ENCODE data around the gene CCDC149. TPM values are rescaled to one million over a fixed set of nuclear protein-coding genes. Genes with fewer than 3 reads are reported as not detected.

The CCDC149 gene
- 10 to 100 TPM; 21.8 to 24.6 TPM for total RNA-seq
- 10 to 100 TPM; 18.8 to 26.1 (median 21.8) TPM for polyA plus RNA-seq (ENCODE audit: insufficient read length in 6 of 6)
- long read RNA-seq, donor 1, transcript CCDC149-204 (12 exons, 3,869 nt), result major isoform, 5 of 6 reads
- long read RNA-seq, donor 1, partial matches to known transcripts, result 0 of 6 reads
- long read RNA-seq, donor 1, other reads (novel, unspliced or antisense), result 0 of 6 reads
- long read RNA-seq, donor 2, partial matches to known transcripts, result 0 of 2 reads
- long read RNA-seq, donor 2, other reads (novel, unspliced or antisense), result 0 of 2 reads
- long read RNA-seq, donor 3, result 0 reads
- long read RNA-seq, donor 4, result 0 reads
- long read RNA-seq, donor 5, partial matches to known transcripts, result 0 of 1 reads
- long read RNA-seq, donor 5, other reads (novel, unspliced or antisense), result 0 of 1 reads
- long read RNA-seq, donor 6, partial matches to known transcripts, result 0 of 1 reads
- long read RNA-seq, donor 6, other reads (novel, unspliced or antisense), result 0 of 1 reads
- long read RNA-seq, donor 7, result 0 reads
- long read RNA-seq, donor 8, partial matches to known transcripts, result 0 of 2 reads
- long read RNA-seq, donor 8, other reads (novel, unspliced or antisense), result 0 of 2 reads
- long read RNA-seq, donor 9, result 0 reads
- long read RNA-seq, donor 10, partial matches to known transcripts, result 1 of 3 reads
- long read RNA-seq, donor 10, other reads (novel, unspliced or antisense), result 1 of 3 reads
- long read RNA-seq, donor 11, partial matches to known transcripts, result 0 of 1 reads
- long read RNA-seq, donor 11, other reads (novel, unspliced or antisense), result 0 of 1 reads
- long read RNA-seq, donor 12, partial matches to known transcripts, result 0 of 2 reads
- long read RNA-seq, donor 12, other reads (novel, unspliced or antisense), result 0 of 2 reads

DNA sequence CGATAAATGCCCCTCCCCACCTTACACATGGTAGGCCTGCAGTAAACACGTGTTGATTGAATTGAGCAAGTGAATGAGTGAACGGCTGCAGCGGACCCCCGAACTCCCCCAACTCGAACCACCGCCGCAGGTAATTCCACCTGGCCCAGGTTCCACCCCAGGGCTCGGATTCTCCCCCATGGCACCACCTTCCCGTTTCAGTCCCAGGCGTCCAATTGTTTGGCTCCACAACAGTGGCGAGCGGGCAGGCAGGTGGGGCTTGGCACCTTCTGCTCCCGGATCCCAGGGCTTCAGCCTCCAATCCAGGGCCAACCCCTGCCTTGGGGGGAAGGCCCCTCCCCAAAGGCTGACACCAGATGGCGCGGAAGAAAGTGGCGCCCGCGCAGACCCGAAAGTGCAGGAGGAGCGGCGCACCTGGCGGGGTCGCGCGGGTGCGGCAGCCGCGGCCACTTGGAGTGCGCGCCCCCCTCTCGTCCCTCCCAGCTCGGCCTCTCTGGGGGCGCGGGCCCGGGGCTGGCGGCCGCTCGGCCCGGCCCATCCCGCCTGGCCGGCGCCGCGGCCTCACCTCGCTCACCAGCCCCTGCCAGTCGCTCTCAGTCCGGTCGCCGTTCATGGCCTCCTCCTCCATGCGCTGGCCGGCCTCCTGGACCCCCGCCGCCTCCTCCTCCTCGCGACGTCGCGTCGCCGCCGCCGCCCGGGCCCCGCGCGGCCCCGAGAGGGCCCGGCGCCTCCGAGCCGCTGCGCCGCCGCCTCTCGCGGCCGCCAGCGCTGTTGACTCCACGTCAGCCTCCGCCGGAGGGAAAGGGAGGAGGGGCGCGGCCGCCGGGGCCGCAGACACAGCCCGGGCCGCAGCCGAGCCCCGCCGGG, at the start of gene CCDC149:
CCDC149 (minus strand) TSS at position 791 of the 867 bp plus-strand sequence; CDS start at position 613, 178 bp downstream.
- TF ChIP-seq, protein P1, sequence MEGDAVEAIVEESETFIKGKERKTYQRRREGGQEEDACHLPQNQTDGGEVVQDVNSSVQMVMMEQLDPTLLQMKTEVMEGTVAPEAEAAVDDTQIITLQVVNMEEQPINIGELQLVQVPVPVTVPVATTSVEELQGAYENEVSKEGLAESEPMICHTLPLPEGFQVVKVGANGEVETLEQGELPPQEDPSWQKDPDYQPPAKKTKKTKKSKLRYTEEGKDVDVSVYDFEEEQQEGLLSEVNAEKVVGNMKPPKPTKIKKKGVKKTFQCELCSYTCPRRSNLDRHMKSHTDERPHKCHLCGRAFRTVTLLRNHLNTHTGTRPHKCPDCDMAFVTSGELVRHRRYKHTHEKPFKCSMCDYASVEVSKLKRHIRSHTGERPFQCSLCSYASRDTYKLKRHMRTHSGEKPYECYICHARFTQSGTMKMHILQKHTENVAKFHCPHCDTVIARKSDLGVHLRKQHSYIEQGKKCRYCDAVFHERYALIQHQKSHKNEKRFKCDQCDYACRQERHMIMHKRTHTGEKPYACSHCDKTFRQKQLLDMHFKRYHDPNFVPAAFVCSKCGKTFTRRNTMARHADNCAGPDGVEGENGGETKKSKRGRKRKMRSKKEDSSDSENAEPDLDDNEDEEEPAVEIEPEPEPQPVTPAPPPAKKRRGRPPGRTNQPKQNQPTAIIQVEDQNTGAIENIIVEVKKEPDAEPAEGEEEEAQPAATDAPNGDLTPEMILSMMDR (IDR thresholded peaks at IDR 0.05), result no peak
- H3K9me3 ChIP-seq, result peaks cover 0 to 8% of the 10 kb centered on the region in 2 donors
- intact Hi-C loops (cut with DNase I), result no loop called here
- H3K4me1 ChIP-seq, result peaks cover 0 to 15% of the 10 kb centered on the region in 2 donors
- peaks cover 0 to 5% of the 10 kb centered on the region in 2 donors for H3K27me3 ChIP-seq
- H3K36me3 ChIP-seq, result peaks cover 0 to 22% of the 10 kb centered on the region in 2 donors
- DNase-seq (peak; percentile 69 to 90 (median 82)), ATAC-seq (peak; percentile 97)
- H3K4me3 ChIP-seq, result peak within 1 kb of the TSS; percentile 39 to 50
- peak within 1 kb of the TSS; percentile 85 for H3K27ac ChIP-seq

DNA sequence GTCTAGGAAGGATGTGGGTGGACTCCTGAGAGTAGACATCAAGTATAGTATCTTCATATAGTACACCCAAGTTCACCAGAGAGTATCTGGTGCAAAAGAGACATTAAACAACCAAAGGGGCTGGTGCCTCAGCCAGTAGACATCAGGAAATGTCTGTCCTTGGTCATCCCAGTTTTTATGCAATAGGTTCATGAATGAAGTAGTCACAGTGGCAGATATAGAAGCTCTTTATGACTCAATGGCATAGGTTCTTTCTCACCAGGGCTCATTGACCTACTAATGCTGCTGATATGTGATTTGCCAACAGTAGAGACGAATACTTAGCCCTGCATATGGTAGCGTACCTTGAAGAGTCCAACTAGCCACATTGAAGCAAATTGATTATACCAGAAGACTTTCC, 45.0 kb upstream of the CCDC149 start:
- peaks cover 0 to 13% of the 10 kb centered on the region in 2 donors for H3K9me3 ChIP-seq
- H3K4me3 ChIP-seq, result no peak overlapping the region
- no peaks in the 10 kb centered on the region for H3K27me3 ChIP-seq
- TF ChIP-seq, protein P1 (IDR thresholded peaks at IDR 0.05), result no peak
- ATAC-seq (no peak), DNase-seq (no peak)
- intact Hi-C loops (cut with DNase I), result no loop called here
- H3K4me1 ChIP-seq, result no peaks in the 10 kb centered on the region
- no peak overlapping the region for H3K27ac ChIP-seq
- H3K36me3 ChIP-seq, result no peaks in the 10 kb centered on the region

DNA sequence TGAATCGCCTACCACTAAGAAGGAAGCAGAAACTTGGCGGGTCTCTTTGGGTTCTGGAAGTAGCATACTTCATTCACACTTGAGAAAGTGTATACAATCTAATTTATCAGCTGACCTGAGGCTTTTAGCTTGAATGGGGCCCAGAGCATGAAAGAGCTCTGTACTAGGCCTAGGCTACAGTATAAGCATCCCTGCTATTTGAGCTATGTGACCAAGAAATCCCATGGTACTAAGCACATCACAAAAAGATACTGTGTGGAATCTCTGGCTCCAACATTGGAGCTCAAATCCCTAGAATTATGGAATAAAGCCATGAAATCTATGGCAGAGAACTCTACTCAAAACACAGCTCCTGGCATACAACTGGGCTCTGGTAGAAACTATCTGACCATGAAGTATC, 43.9 kb upstream of the CCDC149 start:
- Histone ChIP-seq H3K4me3 (no peak overlapping the region), H3K9me3 (peaks cover 0 to 13% of the 10 kb centered on the region in 2 donors), H3K27me3 (no peaks in the 10 kb centered on the region), H3K4me1 (no peaks in the 10 kb centered on the region), H3K36me3 (no peaks in the 10 kb centered on the region), H3K27ac (no peak overlapping the region)
- intact Hi-C loops (cut with DNase I), result no loop called here
- TF ChIP-seq, protein P1 (IDR thresholded peaks at IDR 0.05), result no peak
- ATAC-seq, result no peak
- DNase-seq, result no peak

DNA sequence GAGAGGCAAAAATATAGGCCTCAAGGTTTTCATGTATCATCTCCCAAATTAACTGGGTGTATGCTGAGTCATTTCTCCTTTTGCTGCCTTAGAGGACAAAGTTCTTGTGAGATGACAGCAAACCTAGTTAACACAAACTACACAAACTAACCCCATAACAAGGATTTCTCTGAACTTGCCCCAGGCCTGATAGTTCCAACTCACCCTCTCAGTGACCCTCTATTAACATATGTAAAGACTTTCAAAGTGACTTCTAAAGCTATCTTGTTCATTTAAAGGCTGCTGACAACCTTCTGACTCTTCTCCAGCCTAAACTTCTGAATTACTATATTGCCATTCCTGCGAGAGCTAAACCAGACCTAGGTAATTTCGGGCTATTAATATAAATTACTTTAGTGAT, 43.2 kb upstream of the CCDC149 start:
- no peak for ATAC-seq
- H3K36me3 ChIP-seq, result no peaks in the 10 kb centered on the region

More for the DNA sequence above, 43.2 kb upstream of the CCDC149 start:
- no peak for DNase-seq
- intact Hi-C loops (cut with DNase I), result no loop called here
- no peaks in the 10 kb centered on the region for H3K27me3 ChIP-seq
- TF ChIP-seq, protein P1 (IDR thresholded peaks at IDR 0.05), result no peak
- no peak overlapping the region for H3K27ac ChIP-seq
- H3K4me3 ChIP-seq, result no peak overlapping the region
- peaks cover 0 to 13% of the 10 kb centered on the region in 2 donors for H3K9me3 ChIP-seq
- no peaks in the 10 kb centered on the region for H3K4me1 ChIP-seq

Measured in left lung (tissue), 14 donors.